Stimulated activated CD4-positive, alpha-beta T cell treated with anti-CD3 and anti-CD28 coated beads, TNF-alpha, amount 100 ng/mL, for 24 hours (primary cell): ENCODE results near the gene MED13.
"Not testable (repeated sequence)": the region's sequence is repeated elsewhere in the genome, so short reads cannot be mapped to it uniquely, and the experiment has no call there.

Experiments used
- DNase-seq, 3 experiments: peaks; one replicate each; pipeline ENCODE4 v3.0.0-alpha.2; 2020; ENCODE audit warnings: low read depth in 3 of 3

The MED13 gene

DNA sequence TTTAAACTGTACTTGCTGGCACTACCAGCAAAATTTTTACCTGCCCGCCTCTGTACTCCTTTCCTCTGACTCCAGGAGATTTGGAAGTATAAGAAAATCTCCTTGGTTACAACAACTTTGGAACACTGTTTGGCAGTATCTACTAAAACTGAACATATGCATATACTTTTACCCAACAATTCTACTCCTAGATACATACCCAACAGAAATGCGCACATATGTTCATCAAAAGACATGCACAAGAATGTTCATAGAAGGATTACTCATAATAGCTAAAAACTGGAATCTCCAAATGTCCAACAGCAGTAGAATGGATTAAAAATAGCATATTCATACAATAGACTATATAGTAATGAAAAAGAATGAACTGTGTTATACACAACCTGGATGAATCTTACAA is 21.7 kb upstream of the MED13 start:
- DNase-seq: no peak

DNA sequence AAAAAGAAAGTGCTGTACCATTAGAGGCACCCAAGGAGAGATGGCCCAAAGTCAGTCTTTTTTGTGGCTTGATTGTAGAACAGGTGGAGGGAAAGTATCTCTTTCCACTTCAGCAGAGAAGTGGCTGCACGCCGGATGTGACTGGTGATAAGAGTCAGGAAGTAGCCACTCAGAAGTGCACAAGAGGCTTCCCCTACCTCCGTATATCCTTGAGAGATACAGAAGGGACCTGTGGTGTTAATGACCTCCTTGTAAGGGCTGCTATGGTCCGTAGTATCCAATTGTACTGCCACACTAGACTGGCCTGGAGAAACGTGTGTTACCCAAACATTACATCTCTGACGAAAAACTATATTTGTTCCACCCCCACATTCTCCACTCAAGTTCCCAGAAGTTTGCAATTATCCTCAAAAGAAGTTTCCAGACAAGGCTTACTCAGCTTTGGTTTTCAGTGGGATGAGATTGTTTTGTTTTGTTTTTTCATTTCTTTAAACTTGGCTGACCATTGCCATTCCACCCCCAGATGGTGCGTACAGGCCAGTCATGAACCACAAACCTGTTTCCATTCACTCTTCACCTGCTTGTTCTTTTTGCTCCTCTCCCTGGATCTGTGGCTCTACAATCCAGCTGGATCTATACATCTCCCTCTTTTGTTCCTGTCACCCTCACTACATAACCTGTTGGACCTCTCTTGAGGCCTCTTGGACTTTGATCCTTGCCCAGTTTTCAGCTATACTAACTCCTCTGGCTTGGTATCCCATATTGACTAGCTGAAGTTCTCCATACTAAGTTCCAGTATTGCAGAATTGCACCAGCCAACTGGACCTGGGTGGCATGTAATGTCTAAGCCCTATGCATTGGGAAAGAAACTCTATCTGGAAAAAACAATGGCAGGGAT is 20.7 kb upstream of the MED13 start:
- DNase-seq: no peak

- DNase-seq: no peak
Observed at GRCh38 chr17:62084585-62084984, 19.5 kb upstream of the MED13 start.

GRCh38 chr17:62083651-62084050 is 18.6 kb upstream of the MED13 start:
- DNase-seq: no peak

DNA sequence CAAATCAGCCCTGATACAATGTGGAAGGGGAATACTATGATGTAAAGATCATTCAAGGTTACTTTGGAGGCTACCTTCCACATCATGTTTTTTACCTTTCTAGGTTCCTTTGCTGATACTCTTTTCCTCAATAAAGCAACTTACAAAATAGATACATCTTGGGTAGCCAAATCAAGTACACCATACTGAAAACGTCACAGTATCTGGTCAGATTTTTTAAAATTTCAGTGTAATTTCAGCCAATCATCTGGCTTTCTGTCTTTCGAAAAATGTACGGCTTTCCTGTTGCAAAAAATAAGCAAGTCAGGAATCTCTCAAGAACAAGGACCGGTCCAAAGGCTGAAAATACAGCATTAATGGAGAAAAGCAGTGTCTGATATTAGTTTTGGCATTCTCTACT is 15.6 kb upstream of the MED13 start:
- no peak for DNase-seq

DNA sequence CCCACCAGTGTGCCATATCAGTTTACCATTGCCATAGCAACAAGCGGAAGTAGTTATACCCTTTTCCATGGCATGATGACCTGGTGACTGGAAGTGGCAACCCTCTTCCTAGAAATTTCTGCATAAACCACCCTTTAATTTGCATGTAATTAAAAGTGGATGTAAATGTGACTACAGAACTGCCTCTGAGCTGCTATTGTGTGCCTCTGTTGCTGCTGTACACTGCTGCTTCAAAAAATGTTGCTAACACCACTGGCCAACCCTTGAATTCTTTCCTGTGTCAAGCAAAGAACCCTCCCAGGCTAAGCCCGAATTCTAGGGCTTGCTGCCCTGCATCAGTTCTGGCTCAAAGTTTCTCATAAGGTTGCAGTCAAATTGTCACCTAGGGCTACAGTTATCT is 12.9 kb upstream of the MED13 start:
- no peak for DNase-seq

DNA sequence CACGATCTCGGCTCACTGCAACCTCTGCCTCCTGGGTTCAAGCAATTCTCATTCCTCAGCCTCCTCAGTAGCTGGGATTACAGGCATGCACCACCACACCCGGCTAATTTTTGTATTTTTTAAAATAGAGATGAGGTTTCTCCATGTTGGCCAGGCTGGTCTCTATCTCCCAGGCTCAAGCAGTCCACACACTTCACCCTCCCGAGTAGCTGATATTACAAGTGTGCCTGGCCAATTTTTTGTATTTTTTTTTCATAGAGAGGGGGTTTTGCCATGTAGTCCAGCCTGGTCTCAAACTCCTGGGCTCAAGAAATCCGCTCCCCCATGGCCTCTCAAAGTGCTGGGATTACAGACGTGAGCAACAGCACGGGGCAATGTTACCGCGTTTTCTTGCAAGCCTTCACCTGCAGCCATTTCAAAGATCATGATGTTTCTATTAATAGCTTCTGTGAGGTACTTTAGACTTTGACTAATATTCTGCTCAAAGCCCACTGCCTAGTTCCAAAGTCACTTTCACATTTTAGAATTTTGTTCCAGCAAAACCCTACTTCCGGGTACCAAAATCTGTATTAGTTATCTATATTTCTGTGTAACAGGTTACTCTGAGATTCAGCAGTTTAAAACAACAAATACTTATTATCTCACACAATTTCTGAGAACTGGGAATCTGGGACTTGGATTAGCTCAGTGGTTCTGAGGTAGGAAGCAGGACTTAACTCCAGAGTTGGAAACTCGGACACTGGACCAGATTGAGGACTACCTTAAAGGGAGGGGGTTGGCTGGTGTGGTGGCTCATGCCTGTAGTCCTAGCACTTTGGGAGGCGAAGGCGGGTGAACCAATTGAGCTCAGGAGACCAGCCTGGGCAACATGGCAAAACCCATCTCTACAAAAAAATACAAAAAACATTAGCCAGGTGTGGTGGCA is 12.0 kb upstream of the MED13 start:
- no peak for DNase-seq

DNA sequence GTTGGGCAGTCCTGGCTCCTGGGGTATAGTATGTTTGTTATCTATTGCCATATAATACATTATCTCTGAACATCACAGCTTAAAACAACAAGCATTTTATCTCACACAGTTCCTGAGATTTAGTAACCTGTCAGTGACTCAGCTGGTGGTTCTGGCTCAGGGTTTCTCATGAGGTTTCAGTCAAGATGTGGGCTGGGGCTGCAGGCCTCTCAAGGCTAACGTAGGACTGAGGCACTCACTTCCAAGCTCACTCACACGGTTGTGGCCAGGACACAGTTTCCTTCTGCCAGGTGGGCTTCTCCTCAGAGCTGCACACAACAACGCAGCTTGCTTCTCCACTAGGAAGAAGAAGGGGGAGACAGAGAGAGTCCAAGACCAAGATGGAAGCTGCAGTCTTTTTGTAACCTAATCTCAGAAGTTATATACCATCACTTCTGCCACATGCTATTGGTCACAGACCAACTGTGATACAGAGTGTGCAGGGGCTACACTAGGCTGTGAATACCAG is 10.3 kb upstream of the MED13 start:
- DNase-seq: no peak

DNA sequence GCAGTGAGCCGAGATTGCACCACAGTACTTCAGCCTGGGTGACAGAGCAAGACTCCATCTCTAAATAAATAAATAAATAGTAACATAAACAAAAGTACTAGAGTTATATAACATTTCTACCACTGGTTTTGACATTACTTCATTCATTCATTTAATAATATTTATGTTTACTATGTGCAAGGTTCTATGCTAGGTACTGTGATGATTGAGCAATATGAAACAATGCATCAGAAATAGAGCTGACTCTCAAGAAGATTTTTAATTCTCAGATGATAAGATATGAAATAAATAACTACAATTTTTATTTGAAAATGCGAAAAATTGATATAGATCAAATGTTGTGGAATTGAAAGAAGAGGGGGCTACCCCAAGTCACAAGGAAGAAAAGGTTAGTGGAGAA is 8.9 kb upstream of the MED13 start:
- no peak for DNase-seq

- not testable (repeated sequence) for DNase-seq
Observed at GRCh38 chr17:62072855-62073254, 7.8 kb upstream of the MED13 start.

GRCh38 chr17:62070900-62071299 is 5.8 kb upstream of the MED13 start:
- no peak for DNase-seq

GRCh38 chr17:62067165-62068145 is 2.4 kb upstream of the MED13 start:
- DNase-seq: no peak

- DNase-seq: peak; percentile 95 to 98 (median 96)
Observed at GRCh38 chr17:62065611-62066468, 762 bp upstream of the MED13 start.

- DNase-seq: no peak
Observed at GRCh38 chr17:62064029-62064790, 868 bp downstream of the MED13 start.

- DNase-seq: no peak
Observed at GRCh38 chr17:62062944-62063343, 2.1 kb downstream of the MED13 start.

DNA sequence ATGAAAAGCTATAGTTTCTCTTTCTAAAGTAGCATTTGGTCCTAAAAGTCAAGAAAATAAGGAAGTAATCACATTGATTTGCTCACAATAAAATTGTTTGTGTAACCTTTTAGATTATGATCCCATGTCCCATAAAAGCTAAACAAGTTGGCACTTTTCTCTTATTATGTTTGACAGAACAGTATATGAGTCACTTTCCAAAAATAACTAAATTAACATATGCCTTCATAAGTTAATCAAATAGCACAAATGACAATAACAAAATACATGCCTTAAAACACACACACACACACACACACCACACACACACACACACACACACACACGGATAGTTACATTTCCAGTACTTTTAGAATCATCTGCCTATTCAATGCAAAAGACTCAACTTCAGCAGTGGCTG is 2.8 kb downstream of the MED13 start:
- DNase-seq: no peak

GRCh38 chr17:62059414-62059813 is 5.7 kb downstream of the MED13 start:
- no peak for DNase-seq

DNA sequence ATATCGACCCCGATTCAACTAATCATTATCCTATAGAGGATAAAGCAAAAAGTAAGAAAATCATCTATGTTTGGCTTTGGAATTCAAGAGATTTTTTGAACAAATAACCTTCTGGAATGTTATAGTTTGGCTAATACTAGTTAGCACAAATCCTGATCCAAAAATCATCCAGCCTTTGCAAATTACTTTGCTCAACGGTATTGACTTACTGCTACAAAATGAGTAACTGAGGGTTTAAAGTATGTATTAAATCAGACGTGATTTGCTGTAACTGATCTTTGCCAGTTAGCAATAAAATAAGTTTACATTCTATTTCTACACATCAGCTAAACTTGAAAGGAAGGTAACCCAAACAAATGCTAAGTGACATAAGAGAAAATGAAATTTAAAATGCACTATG is 6.5 kb downstream of the MED13 start:
- no peak for DNase-seq

GRCh38 chr17:62057696-62058095 is 7.4 kb downstream of the MED13 start:
- no peak for DNase-seq
